Occipital lobe (tissue), 1 donor: ENCODE data around the gene RAX. TPM values are rescaled to one million over a fixed set of nuclear protein-coding genes. Genes with fewer than 3 reads are reported as not detected.

Experiments used
- total RNA-seq: library from RNA; depleted of rRNA; stranded (reverse); fragments of >200 nt; gene quantifications from one replicate; pipeline ENCODE4 v1.2.3, GENCODE V29; 2014

The RAX gene
- total RNA-seq, 1 donor from 2014 or later: not detected

Other genes with a start within 250 kb of the RAX start
- gene SEC11C, start 133.6 kb downstream of the RAX start, total RNA-seq: 56.0 TPM
- 9.4 TPM for gene GRP, start 53.3 kb downstream of the RAX start, total RNA-seq
- gene CPLX4, start 45.2 kb upstream of the RAX start, total RNA-seq: not detected
- gene LMAN1, start 85.8 kb upstream of the RAX start, total RNA-seq: 52.6 TPM